Measurements from ENCODE around the gene CNOT6. TPM values are rescaled to one million over a fixed set of nuclear protein-coding genes. Genes with fewer than 3 reads are reported as not detected.

The CNOT6 gene
- total RNA-seq, 1 experiment from 2014 or later, result 15.3 TPM

DNA sequence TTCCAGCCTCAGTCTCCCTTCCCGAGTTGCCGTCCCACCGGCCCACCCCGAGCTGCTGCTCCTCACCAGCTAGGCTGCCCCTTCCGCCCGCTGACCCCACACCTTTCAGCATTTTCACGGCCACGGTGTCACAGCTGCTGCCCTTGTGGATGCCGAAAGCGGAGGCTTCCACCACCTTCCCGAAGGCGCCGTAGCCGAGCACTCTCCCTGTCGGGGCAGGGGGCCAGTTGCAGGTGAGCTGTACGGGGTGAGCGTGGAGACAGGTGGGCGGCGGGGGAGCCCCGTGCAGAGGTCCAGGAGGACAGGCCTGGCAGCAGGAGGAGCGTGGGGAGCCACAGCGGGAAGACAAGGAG lies 125.4 kb downstream of the CNOT6 start:
- DNase-seq (ENCODE audit: low spot score), result no peak

DNA sequence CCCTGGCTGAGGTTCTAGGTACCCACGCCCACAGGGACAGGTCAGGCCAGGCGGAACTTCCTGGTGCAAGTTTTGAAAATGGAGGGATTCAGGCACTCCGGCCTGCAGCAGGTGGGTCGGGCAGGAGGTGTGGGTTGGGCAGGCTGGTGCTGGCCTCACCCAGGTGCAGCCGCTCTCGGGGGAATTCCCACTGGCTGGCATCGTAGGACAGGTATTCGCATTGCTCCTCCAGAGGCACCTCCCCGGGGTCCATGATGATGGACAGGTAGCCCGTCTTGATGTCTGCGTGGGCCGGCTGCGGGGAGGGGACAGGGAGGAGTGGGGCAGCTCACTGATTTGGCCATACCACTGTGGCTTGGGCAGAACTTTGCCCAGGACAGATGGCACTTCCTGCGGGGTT lies 125.8 kb downstream of the CNOT6 start:
- DNase-seq (ENCODE audit: low spot score), result no peak

DNA sequence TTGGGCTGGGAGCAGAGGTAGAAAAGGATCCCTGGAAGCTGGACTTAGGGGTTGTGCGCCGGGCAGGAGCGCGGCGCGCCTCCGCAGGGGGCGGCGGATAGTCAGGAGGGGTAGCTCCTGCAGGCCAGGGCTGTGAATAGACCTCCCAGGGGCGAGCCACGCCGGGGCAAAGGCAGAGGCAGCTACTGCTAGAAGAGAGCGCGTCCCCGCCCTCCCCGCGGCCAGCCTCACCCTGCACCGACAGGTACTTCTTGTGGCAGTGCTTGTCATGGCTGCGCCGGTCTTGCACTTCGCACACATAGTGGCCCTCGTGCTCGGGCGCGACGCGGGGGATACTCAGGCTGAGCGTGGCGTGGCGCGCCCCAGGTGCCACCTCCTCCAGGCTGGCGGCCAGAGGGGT lies 127.1 kb downstream of the CNOT6 start:
- no peak for DNase-seq (ENCODE audit: low spot score)

DNA sequence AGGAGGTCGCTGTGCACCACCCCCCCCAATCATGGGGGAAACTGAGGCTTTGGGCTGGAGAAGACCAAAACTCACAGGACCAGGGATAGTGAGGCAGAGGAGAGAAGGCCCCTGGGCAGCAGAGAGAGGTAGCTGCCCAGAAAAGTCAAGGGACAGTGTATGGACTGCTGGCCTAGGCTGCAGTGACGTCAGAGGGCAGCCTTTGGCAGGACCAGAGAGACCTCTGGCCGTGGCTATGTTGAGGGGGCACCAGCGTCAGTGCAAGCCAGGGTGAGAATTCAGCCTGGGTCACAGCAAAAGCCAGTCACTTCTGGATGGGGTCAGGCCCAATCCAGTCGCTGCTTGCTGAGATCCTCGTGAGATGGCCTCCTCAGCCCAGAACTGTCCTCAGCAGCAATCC lies 128.7 kb downstream of the CNOT6 start:
- DNase-seq (ENCODE audit: low spot score), result no peak

DNA sequence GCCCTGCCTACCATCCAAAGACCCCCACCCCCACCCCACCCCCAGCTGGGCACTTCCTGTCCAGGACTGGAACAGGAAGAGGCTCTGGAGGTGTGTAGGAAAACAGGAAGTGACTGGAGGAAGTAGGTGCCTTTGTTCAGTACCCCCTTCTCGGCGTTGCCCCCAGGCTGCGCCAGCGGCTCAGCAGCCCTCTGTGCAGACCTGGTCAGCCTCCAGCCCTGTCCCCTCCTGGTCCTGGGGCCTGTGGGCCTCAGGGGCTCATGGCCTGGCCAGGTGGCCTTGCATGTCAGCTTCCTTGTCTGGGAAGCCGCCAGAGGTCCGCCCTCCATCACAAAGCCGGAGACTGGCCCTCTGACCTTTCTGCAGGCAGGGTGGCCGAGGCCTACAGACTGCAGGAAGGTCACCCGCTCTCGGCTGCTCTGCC lies 129.2 kb downstream of the CNOT6 start:
- no peak for DNase-seq (ENCODE audit: low spot score)

DNA sequence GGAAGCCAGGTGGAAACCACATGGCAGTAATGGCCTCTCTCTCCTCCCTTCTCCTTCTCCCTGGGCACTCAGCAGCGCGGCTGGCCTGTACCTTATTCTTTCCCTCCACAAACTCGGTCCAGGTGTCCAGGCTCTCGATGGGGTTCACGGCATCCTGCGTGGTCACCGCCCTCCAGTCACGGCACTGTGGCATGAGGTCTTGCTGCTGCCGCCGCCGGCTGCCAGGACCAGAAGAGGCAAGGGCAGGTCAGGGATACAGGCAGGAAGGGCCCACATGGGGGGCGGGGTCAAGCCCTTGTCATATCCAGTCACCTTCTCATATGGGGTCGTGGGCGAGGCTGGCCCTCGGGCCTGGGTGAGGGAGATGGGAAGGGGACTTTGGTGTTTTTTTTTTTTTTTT lies 129.7 kb downstream of the CNOT6 start:
- no peak for DNase-seq (ENCODE audit: low spot score)

DNA sequence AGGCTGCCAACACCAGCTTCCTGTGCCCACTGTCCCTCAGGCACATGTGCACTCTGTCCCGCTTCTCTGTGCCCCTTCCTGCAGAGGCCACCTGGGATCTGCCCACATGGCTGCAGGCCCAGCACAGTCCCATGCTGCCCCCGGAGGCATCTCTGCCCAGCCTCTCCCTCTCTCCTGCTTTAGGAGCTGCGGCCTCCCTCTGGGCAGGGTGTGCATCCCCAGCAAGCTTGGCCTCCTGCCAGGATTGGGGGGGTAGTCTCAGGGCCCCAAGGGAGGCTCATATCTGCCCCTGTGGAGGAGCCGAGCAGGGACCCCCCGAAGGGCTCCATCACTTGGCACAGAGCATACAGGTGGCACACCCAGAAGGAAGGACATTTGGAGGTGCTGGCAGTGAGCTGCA lies 130.4 kb downstream of the CNOT6 start:
- DNase-seq (ENCODE audit: low spot score), result no peak

DNA sequence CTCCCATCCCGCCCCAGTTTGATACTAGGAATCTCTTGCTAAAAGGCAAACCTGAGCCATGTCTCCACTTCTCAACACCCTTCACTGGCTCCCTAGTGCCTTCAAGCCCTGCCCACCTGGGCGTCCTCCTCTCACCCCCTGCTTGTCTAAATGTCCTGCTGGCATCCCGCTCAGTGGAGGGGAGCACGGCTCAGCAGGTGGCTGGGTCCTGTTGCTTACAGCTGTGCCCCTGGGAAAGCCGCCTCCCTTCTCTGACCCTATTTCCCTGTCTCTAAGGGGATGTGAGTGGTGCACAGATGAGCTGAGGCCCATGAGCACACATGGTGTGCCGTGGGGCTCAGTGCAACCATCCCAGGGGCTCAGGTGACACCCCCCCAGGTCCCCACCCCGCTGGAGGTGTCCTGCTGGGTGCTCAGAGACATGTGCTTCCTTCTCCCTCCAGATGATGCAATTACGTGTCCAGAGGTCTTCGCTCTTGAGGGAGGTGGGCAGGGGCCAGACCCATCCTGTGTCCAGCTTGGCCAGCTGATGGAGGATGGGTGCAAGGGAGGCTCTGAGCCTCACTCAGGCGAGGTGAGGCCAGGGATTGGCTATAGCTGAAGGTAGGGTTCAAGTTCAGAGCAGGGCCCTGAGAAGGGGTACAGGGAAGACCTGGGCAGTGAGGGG lies 131.1 kb downstream of the CNOT6 start:
- DNase-seq (ENCODE audit: low spot score), result no peak

DNA sequence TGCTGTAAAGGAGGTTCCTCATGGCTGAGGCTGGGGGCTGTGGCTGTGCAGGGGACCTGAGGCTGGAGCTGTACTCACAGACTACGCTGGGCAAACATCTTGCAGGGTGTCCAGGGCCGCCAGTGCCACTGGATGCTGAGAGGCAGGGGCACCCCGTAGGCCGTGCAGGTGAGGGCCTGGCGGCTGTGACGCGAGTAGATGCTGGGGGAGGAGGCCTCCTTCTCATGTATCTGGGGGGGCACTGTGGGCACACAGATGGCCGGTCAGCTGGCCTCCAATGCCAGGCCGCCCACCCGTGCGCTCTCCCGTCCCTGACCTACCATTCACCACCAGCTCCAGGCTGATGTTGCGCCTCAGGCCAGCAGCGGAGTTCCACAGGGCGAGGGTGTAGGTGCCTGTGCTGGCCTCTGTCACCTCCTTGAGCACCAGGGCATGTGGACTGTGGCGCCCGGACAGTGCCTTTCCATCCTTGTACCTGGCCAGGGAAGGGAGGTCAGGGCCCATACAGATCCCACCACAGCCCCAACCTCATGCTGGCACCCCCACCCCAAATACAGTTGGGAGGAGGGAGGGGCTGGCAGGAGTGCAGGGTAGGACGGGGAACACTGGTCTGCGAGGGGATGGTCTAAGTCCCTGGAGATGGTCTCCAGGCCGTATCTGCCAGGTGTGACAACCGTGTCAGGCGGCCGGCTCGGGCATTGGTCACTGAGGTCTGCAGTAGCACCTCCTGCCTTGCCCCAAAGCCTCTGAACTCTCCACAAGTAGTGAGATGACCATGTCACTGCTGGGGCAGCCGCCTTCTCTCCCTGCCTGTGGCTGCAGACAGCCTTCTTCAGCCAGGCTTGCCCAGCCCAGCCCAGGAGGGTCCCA lies 131.8 kb downstream of the CNOT6 start:
- DNase-seq (ENCODE audit: low spot score), result no peak

DNA sequence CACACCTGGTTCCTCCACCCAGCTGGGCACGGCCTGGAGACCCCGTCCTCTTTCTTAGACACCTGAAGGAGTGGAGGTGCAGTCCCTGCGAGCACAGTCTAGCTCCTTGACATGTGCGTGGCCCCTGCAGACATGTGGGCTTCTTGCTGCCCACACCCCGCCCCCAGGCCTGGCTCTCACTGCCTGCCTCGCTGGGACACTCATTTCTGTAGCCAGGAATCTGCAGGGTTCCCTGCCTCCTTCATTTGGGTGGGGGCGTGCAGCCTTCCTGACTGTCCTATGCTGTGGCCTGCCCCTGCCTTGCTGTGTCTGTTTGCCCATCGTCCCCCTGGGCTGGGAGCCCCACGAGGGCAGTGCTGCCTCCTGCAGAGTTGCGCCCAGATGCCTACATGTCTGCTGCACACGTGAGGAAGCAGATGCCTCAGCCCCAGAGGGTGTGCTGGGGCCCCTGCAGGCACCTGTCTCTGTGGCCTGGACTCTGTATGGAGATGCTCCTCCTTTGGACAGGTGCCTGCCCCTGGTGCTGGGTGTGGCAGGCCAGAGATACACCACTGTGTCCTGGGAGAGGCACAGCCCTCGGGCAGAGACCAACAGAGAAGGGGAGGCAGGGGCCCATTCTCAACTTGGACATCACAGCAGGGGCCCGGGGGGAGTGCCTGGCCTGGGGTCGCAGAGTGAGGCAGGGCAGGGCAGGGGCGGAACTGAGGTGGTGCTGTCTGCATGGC lies 132.6 kb downstream of the CNOT6 start:
- no peak for DNase-seq (ENCODE audit: low spot score)

DNA sequence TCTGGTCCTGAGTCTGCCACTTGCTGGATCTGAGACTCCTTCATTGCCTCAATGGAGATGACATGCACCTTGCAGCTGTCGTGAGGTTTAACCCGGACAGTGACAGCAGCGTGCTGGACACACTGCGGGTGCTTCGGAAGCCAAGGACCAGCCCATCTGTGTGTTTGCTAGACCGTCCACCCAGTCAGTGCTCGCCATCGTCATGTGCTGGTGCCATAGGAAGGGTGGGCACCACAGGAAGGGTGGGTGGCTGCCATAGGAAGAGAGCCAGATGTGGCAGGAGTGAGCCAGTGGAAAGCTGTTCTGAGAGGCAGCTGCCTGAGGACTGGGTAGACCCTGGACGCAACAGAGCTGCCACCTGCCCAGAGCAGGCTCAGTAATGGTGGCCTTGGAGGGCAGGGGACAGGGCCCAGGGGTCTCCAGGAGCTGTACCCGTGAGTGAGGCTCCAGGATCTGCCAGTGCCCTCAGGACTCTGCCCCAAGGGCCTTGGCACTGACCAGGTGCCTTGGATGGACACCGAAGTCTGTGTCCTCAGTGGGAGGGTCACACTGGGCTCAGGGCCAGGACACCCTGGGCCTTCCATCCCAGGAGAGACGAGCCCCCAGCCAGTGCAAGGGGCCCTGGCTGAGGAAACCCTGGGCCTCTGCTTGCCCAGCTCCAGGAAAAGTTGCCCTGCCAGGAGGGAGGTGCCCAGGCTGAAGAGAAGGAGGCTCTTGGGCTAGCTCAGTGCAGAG lies 133.4 kb downstream of the CNOT6 start:
- no peak for DNase-seq (ENCODE audit: low spot score)

Small RNA genes within 50 kb of the gene (small RNA-seq; reads per million reads assigned to genes)
- not detected for gene RNU6-525P

Other genes starting within 250 kb of the CNOT6 start
- gene MAPK9, start 202.3 kb upstream of the CNOT6 start, total RNA-seq (2014; rRNA removed; shearing (Covaris generic)), result 22.3 and 24.0 TPM in 2 replicates
- gene GFPT2, start 141.0 kb upstream of the CNOT6 start, total RNA-seq (2014; rRNA removed; shearing (Covaris generic)), result 0.10 TPM in 1 of 2 replicates, not detected in the other
- not detected in 2 replicates for gene SCGB3A1, start 97.1 kb downstream of the CNOT6 start, total RNA-seq (2014; rRNA removed; shearing (Covaris generic))
- gene FLT4, start 155.2 kb downstream of the CNOT6 start, total RNA-seq (2014; rRNA removed; shearing (Covaris generic)), result 0.31 TPM in 1 of 2 replicates, not detected in the other
- gene OR2Y1, start 245.7 kb downstream of the CNOT6 start, total RNA-seq (2014; rRNA removed; shearing (Covaris generic)), result not detected in 2 replicates

All from HT-29 (cell line).